GM19372 (cell line): ENCODE results near the gene ARL5C.

Experiments used
- ATAC-seq: cut with Tn5 transposase; IDR thresholded peaks from one replicate; pipeline ENCODE4 v1.9.1; 2021; ENCODE audit warnings: mild to moderate bottlenecking, low read depth, moderate library complexity; ENCODE audit not compliant: unreplicated experiment

The ARL5C gene, protein sequence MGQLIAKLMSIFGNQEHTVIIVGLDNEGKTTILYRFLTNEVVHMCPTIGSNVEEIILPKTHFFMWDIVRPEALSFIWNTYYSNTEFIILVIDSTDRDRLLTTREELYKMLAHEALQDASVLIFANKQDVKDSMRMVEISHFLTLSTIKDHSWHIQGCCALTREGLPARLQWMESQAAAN

DNA sequence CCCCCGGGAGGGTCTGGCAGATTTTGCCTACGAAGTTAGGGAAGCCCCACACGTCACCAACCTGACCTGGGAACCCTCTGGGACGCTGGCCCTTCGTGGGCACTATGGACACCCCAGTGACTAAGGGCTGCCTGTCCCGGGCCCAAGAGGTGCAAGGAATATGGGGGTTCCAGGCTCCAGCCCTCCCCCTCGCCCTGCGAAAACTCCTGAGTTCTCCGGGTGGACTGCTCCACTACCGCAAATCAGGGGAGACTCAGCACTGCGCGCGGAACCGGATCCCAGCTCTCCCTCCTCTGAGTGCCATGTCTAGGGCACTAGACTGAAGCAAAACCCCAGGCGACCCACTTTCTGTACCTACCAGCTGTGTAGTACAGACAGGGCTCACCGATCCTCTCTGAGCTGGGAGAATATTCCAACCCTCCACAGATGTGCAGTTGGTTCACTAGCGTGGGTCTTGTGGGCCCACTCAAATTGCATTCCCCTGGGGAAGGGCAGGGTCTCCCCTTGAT is at the start of gene ARL5C:
TSS of gene ARL5C (minus strand) at position 321 of the 509 bp plus-strand sequence. CDS start 401 bp downstream, outside the sequence.
- ATAC-seq = no peak

DNA sequence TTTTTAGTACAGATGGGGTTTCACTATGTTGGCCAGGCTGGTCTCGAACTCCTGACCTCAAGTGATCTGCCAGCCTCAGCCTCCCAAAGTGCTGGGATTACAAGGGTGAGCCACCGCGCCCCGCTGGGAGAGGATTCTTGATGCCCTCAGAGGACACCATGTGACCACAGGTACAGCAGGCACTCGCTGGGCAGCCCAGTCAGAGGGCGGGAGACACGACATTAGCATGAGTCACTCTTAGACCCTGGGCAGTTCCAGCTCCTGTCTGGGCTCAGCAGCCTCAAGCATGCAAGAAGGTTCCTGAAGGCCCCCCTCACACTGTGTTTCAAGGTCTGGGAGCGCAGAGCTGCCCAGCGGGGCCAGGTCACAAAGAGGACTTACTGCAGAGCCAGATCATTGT is 47.9 kb upstream of the ARL5C start:
- ATAC-seq = no peak

DNA sequence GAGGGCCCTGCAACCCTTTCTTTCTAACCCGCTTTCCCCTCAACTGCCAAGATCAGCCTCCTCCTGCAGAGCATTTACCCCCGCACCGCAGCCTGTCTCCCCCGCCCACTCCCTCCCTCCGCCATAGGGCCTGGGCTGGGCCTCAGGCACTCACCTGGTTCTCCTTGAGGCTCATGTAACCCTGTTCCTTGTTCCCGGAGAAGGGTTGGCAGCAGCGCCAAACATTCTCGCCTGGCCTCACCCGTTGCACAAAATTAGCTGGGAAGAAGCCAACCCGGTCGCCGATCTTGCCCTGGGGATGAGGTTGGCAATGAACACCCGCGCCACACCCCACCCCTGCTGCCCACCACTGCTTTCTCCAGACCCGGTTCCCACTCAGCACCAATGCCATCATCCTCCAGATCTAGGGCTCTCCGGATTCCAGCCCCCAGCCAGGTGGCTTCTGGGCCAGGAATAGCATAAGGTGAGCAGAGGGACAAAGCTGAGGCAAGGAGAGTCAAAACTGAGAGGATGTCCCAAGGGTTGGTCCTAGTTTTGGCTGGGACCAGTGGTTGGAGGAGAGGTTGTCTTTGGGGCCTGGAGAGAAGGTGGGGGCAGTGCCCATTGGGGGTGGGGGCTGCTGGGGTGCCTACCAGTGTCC is 47.0 kb upstream of the ARL5C start:
- ATAC-seq = no peak

DNA sequence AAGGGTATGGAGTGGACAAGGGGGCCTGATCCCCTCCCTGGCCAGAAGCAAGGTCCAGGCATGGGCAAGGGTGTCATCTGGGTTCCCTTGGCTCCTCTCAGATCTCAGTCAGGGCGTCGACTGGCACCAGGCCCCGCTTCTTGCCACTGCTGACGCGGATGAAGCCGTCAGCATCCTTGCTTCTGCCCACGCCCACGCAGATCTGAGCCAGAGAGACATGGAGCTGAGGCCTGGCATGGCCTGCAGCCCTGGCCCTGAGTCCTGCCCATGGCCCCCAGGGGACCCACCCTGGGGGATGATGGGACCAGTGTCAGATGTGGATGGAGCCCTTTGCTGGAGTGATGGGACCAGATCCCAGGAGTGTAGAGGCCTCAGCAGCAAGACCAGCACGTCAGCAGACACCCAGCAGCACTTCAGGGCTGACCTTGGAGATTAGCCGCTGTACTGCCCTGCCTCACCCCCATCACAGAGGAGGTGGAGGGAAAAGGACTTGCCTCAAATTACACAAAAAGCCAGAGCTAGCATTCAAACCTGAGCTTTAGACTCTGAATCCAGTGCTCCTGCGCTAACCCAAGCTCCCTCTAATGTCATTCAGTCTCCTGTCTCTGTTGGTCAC is 46.3 kb upstream of the ARL5C start:
- ATAC-seq = no peak

DNA sequence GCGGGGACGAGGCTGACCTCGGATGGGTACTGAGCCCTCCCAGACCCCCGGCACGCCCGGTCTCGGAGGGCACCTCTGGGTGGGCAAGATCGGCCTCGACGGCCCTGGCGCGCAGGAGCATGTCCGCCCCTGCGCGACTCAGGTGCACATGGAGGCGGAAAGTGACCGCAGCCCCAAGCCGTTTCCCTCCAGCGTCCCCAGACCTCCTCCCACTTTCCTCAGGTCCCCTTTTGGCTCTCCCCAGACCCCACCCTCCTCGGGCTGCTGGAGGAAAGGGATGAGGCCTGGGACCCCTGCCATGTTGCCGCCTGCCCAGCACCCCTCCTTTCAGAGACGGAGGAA is 44.1 kb upstream of the ARL5C start:
- no peak for ATAC-seq

DNA sequence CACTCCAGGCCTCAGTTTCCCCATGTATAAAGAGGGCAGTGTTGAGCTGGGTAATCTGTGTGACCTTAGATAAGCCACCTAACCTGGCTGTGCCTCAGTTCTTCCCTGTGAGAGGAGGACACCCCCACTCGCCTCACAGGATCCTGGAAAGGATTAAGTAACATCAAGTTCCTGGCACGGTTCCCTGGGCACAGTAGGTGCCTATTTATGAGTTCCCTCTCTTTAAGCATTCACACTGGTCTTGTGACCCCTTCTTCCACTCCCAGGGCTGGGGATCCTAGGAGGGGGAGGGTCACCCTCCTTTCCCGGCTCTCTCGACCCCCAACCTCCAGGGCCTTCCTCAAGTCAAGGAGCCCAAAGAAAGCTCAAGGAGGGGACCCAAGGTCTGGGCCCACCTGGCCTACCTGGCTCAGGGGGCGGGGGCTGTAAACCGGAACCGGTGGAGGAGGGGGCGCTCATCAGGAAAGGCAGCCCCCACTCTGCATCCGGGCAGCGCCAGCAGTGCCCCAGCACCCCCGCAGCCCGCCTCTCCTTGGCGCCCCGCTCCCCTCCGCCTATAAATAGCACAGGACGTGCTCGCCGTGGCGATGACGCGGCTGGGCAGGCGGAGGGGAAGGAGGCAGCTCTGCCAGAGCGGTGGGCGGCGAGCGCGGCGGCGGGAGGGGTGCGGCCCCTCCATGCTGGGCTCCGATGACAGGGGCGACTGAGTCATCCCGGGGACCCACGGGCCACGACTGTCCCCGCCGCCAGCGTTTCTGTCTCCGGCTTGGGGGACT is 43.5 kb upstream of the ARL5C start:
- ATAC-seq = no peak

DNA sequence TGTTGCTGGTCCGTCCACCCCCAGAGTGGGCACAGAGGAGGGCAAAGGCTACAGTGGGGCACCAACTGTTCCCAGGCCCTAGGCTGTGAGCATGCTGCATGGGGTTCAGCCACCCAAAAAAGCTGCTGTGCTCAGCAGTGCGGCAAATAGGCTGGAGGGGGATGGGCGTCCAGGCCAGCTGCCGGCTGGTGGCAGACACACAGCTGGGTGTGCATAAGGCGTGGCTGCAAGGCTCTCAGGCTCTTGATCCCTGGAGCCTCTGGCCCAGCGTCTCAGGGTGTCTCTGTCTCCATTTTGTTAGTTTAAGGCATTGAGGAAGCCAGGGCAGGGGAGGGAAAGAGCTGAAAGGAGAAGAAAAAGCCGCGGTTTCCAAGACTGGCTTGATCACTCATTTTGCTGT is 42.9 kb upstream of the ARL5C start:
- ATAC-seq = no peak

DNA sequence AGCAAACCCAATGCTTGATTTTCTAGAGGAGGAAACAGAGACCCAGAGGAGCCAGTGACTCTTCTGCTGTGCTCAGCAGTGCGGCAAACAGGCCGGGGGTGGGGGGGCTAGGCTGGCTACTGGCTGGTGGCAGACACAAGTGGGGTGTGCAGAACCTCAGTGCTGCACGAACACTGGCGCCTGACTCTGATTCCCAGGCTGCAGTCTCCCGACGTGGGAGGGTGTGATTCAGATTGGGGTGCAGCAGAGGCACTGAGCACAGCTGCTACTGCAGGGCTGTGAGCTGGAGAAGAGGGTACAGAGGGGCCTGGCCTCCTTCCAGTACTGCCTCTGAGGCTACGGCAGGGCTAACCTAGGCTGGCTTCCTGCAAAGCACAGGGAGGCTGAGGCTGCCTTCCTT is 42.2 kb upstream of the ARL5C start:
- ATAC-seq = no peak

DNA sequence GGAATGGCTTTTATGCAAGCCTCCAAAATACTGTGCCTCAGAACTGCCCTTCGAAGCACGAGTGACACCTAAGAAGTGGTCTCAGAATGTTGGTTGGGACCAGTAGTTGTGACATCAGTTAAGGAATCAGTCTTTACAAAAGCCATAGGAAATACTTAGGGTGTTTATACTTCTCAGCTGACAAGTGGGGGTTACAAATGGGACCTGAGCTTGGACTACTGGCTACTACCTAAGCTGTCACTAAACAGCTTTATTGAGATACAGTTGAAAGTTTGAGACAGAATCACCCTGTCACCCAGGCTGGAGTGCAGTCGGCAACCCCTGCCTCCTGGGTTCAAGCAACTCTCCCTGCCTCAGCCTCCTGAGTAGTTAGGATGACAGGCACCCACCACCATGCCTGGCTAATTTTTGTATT is 39.2 kb upstream of the ARL5C start:
- no peak for ATAC-seq

DNA sequence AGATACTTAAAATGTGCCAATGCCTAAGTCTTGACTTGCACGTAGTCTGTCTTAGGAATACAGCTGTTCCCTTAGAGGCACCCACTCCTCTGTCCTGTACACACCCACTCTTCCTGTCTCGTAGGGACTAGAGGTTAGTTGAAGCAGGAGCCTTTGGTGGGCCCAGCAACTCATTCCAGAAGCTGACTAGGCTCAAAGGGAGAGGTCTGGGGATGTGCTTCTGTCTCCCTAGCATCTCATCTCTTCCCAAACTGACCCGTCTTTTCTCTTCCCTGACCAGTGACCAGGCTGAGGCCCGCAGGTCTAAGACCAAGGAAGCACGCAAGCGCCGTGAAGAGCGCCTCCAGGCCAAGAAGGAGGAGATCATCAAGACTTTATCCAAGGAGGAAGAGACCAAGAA is 38.3 kb upstream of the ARL5C start:
- ATAC-seq = no peak

DNA sequence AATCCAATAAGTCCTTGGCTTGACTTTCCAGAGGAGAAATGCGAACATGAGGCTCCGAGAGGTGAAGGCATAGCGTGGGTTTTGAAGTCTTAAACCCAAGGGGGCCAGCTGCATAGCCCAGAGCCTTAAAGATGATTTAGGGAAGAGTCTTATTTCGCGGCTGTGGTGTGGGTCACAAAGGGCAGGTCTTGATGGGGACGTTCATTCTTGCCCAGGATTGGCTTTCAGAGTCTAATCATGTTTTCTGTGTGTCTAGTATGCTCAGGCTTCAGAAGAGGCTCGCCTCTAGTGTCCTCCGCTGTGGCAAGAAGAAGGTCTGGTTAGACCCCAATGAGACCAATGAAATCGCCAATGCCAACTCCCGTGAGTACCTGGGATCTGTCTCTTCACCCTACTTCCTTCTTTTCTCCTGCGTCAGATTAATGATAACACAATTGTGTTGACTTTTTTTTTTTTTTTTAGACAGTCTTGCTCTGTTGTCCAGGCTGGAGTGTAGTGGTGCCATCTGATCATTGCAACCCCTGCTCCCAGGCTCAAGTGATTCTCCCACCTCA is 35.1 kb upstream of the ARL5C start:
- no peak for ATAC-seq

DNA sequence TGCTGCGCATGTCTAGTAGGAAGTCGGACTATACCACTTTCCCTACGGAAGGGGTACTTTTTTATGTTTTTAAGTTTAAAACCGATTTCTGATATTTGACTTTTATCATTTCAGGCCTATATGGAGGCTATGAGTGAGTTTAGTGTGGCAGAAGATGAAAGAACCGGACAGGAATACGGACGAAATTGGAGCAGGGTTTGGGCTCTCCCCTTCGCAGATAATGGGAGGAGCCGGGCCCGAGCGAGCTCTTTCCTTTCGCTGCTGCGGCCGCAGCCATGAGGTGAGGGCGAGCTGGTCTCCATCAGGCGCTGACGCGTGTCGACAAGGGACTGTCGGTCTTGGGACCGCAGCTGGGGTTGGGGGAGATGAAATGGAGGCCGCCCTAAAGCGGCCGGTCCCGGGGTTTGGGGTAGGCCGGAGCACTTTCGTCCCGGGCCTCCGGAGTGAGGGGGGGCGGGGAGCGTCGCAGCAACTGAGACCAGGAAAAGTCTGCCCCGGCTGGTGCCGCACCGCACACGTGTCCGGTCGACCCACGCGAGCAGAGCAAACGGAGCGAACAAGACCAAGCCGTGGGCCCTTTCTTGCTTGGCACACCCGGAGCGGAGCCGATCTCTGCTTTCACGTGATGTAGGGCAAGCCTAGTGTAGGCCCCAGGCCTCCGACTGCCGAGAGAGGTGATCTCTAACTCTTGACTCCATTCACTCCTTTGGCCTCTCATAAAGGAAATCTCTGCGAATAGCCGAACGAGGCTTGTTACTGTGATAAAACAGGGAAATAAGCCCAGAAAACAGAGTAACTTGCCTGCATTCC is 34.3 kb upstream of the ARL5C start, which contains the start of gene RPL19:
TSS of gene RPL19 (plus strand) at position 214 of the 810 bp plus-strand sequence. CDS start at position 276, 62 bp downstream.
- peak; percentile 56 for ATAC-seq

DNA sequence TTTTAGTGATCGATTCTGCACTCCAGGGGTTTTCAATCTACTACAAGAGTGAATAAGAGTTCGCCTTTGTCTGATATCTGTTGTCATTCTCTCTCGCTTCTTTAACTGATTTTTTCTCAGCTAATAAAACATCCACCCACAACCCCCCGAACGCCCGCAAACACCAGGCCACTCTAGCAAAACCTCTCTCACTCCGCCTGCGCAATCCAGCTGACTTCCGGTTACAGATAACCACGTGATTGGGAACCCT is 33.8 kb upstream of the ARL5C start:
- peak; percentile 56 for ATAC-seq

DNA sequence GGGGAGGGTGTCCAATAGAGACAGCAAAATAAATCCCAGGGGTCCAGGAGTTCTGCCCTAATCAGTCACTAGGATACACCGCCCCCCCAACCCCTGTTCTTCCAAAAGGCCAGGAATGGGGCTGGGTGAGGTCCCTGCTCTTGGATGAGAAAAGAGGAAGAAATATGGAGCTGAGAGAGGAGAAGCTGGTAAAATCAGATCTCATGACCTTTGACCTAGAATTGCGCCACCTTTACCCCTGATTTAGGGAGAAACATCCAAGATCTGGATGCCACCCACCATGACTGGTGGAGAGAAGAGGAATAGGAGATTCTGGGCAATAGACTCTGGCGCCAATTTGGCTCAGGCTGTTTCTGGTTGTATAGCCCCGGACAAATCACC is 32.2 kb upstream of the ARL5C start:
- no peak for ATAC-seq

DNA sequence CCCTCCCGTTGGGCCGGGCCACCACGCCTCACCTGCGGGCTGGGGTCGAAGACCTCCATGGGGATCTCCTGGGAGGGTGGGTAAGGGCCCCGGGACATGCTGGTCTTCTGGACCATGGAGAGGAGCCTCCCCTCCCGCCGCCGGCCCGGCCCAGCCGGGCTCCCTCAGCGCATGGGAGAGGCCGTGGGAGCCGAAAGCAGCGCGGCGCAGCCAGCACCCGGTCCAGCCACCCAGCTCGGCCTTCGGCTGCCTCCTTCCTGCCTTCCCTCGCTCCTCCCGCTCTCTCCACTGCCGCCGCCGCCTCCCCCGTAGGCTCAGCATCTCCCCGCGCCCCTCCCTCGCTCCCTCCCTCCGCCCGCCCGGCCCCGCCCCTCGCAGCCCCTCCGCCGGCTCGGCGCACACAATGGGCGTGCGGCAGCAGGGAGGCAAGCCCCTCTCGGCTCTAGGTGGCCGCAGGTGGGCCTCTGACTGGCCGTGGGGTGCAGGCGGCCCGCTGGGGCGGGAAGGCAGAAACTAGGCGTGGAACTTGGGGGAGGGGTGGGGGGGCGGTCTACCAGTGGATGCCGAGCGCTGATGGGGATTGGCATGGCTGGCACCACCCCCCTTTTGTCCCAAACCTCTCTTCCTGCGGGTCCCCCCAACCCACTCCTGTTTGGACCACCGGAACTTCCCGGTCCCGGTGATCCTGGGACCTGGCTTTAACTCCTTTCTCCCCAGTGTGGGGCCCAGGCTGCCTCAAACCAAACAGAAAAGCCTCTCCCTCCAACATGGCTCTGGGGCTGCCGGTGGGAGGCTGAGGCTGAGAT is 31.6 kb upstream of the ARL5C start, which contains the start of gene CACNB1:
TSS of gene CACNB1 (minus strand) at position 290 of the 806 bp plus-strand sequence. CDS start at position 116, 174 bp downstream.
- no peak for ATAC-seq

DNA sequence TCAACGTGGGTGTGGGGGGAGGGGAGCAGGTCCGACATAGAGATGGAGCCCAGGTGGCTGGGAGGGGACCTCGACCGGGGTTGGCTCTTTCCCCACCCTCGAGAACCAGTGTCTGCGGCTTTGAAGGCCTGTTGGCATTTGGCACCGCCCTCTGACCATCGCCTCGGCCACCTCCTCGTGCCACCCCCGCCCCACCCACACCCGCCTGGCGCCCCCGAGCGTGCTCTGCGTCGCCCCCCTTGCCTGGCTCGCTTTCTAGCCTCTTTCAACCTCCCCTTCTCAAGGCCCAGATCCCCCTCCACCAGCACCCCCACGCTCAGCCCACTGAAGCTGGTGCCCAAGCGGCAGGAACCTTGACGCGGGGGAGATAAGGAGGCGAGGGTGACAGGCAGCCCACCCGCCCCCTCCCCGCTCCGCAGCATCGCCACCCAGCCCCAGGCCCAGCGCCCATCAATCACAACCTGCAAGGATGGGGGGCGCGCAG is 30.9 kb upstream of the ARL5C start:
- ATAC-seq = no peak

DNA sequence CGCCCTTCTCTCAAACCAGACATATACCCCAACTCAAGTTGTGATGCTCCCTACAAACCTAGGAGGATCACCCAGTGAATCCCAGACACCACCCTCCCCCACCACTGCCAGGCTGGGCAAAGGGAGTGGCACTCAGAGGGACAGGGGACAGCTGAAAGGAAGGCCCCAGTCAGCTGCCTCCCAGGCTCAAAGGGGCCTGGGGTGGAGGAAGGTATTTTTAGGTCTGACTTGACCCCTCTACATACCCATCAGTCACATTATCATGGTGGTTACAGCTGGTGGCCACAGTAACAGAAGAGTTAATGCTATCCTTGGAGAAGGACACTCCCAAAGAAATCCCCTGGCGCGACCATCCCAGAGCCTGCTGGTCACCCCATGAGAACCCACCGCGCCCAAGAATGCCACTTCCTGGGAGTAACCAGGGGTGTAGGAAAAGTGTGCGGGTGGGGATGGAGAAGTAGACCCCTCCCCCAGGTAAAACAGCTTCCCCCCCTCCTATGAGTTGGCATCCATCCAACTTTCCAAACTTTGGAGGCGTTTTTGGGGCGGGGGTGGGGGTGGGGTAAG is 30.4 kb upstream of the ARL5C start:
- no peak for ATAC-seq

DNA sequence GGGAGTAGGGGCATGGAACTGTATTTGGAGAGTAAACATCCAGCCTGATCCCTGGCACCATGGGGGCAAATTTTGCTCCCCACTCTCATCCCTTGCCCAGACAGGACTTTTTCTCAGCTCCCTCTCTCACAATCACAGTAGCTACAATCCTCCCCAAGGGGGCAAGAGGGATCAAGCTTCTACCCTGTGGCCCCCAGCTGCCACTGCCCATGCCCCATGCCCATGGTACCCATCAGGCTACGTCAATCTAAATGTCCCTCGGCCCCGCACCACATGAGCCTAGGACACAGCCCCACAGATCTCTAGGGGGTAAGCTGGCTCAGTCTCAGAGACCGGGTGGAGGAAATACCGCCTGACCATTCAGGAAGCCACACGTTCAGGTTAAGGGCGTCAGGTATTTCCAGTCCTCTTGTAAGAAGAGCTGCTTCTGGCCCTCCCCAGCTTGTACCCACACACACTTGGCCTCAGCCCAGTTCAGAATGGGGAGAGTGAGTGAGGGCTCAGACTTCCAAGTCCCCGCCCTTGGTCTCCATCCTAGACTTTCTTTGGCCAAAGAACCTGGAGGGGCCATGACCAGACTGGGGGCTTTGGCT is 29.7 kb upstream of the ARL5C start:
- ATAC-seq = no peak
